ENCODE data around the gene MYO9A.

The MYO9A gene

GRCh38 chr15:71841563-71841962 is 276.4 kb downstream of the MYO9A start:
- DNase-seq = no peak

DNA sequence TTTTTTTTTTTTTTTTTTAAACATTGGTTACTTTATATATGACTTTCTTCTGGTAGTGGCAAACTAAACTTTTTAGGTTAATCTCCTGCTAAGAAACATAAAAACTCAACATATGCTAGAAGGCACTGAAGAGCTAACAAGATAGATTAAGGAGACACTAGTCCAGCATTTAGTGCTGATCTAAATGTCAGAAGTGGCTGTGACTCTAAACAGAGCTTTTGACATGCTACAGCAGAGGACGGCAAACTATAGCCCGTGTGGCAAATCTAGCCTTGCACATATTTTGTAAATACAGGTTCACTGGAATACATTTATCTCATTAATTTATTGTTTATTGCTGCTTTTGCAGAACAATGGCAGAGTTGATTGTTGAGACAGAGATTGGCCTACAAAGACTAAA is 287.0 kb downstream of the MYO9A start:
- DNase-seq = no peak

- no peak for DNase-seq
Measured at GRCh38 chr15:71826196-71826595, 291.8 kb downstream of the MYO9A start.

GRCh38 chr15:71825021-71825730 is 292.8 kb downstream of the MYO9A start:
- no peak for DNase-seq

- DNase-seq = no peak
Measured at GRCh38 chr15:71823801-71824200, 294.1 kb downstream of the MYO9A start.

- no peak for DNase-seq
Measured at GRCh38 chr15:71822890-71823630, 294.9 kb downstream of the MYO9A start.

DNA sequence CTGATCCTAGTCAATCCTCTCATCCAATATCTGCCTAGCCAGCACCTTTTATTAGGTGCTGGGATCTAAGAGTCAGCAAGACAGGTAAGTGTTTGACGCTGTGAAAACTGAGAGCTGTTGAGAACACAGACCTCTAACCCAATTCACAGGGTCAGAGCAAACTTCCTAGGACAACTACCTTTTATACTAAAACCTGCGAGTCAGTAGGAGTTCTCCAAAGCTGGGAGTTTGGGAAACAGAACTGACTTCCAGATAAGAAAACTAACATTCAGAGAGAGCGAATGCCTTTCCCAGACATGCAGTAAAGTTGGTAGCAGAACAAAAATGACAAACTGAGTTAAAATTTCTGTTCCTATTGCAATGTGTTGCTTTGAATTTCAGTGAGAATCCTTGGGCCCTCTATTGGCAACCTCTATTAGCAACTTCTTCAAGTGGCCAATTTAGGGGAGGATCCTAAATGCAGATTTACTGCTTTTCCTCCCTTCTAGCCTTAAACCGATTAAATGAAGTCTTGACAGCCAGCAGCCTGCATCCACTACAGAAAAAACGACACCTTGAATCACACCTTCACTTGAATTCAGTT is 296.3 kb downstream of the MYO9A start:
- DNase-seq = no peak

DNA sequence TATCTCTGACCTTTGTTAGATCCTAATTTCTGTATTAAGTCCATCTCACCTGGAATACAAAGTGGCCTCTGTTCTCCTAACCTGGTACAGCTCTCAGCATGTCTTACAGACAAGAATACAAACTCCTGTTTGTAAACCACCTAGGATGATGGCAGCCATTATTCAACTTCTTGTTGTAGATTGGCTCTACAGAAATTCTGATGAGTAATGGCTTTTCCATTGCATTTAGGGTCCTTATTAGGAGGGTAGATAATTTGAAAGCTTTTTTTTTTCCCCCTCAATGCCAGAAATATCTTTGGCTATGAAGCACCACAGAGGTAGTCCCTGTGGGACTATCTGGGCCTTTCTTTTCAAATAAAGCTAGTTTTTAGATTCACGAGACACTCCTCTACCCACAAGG is 297.8 kb downstream of the MYO9A start:
- DNase-seq = no peak

DNA sequence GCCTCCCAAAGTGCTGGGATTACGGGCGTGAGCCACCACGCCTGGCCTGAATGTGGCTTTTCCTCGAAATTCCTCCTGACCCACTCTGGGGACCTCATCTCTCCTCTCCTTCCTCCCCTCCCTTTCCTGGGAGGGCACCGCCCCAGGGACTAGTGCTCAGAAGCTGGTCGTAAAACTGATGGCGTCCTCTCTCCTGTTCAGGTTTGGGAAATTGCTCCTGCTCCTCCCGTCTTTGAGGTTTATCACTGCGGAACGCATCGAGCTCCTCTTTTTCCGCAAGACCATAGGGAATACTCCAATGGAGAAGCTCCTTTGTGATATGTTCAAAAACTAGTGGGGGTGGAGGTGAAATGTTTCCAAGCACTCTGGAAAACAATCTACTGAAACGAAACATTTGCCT is 300.6 kb downstream of the MYO9A start:
- no peak for DNase-seq

DNA sequence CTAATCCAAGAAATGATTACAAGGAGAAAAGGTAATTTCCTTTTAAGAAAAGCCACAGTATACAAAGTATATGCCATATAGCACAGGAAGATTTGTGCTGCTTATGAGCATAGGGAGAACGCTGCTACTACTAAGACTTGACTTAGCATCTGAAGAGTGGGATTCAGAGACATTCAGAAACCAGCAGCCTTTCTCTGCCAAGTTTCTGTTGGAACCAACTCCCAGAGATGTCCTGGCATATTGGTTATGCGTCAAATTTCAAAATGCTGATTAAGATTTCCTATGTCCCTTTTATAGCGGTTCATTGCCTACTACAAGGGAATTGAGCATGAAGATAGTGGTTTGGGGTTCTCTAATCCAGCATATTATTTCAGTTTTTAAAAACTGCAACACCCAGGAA is 302.6 kb downstream of the MYO9A start:
- no peak for DNase-seq

DNA sequence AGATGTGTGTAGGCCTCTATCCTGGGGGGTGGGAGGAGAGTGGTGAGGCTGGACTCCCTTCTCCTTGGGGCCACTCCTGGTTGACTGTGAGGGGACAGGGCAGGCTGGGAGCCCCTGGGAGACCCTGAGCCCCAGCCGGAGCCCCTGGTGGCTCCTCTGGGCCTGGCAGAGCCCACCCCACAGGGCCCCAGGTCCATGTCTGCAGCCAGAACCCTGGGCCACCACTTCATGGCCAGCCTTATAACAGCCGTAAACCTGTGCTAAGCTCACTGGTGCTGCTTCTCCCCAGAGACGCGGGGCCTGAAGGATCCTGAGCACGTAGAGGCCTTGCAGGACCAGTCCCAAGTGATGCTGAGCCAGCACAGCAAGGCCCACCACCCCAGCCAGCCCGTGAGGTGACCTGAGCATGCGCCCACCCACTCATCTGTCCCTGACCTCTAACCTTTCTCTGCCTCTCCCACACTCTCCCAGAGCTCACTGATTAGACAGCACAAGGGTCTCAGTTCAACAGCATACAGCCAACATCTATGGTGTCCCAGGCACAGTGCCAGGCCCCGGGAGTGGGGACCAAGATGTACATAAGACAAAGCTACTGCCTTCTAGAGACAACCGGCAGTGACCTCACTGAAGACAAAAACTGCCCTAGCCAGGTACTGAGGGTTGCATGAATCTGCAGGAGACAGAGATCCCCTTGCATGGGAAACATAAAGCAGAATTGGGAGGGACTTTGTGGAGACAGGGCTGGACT is 304.1 kb downstream of the MYO9A start:
- DNase-seq = no peak

GRCh38 chr15:71812966-71813722 is 304.8 kb downstream of the MYO9A start:
- no peak for DNase-seq

DNA sequence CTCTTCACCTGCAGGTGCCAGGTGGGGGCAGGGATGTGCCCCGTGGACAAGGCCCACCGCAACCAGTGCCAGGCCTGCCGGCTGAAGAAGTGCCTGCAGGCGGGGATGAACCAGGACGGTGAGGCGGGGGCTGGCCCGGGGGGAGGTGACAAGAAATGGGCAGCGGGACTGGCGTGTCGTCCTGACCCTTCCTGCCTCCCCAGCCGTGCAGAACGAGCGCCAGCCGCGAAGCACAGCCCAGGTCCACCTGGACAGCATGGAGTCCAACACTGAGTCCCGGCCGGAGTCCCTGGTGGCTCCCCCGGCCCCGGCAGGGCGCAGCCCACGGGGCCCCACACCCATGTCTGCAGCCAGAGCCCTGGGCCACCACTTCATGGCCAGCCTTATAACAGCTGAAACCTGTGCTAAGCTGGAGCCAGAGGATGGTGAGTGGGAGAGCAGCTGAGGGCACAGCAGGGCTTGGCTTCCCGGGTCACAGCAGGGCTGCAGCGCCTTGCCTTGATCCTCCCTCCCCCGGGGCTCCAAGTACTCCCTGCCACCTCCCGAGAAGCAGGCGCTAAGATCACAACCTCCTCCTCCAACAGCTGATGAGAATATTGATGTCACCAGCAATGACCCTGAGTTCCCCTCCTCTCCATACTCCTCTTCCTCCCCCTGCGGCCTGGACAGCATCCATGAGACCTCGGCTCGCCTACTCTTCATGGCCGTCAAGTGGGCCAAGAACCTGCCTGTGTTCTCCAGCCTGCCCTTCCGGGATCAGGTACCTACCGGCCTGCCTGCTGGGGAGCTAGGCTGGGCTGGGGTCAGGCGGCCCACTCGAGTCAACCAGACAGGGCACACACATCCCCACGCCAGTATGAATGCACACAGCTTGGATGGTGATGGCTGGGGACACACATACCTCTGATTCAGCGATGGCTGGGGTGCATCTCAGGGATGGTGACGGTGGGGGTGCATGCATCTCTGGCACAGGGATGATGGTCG is 305.9 kb downstream of the MYO9A start:
- no peak for DNase-seq

DNA sequence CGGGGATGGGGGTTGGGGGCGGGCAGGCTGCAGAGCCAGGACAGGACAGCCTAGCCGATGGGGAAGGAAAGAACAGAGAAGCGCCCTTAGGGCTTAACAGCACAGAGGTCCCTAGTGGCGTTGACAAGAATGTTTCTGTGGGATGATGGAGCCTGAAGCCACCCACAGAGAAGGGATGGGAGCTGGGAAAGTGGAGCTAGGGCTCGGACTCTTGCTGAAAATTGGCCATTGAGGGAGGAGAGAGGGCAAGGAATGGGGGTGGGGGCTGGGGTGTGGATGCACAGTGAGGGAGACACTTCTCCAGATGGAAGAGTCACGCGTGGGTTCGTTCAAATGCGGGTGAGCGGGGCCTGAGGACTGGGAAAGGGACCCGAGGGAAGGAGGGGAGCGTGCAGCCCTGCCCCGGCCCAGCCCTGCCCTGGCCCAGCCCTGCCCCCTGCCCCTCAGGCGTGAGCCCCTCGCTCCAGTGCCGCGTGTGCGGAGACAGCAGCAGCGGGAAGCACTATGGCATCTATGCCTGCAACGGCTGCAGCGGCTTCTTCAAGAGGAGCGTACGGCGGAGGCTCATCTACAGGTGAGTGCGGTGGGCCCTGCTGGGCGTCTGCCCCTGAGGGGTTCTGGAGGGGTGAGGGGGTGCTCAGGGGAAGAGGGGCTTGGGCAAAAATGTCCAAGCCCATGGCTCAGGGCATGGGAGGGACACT is 306.8 kb downstream of the MYO9A start:
- no peak for DNase-seq

GRCh38 chr15:71810256-71811035 is 307.5 kb downstream of the MYO9A start, which contains the start of gene NR2E3:
Gene NR2E3 (plus strand): TSS chr15:71810554. CDS start chr15:71810744, 190 bp downstream.
- peak in 2 of 3 experiments; percentile 46 to 68 for DNase-seq

DNA sequence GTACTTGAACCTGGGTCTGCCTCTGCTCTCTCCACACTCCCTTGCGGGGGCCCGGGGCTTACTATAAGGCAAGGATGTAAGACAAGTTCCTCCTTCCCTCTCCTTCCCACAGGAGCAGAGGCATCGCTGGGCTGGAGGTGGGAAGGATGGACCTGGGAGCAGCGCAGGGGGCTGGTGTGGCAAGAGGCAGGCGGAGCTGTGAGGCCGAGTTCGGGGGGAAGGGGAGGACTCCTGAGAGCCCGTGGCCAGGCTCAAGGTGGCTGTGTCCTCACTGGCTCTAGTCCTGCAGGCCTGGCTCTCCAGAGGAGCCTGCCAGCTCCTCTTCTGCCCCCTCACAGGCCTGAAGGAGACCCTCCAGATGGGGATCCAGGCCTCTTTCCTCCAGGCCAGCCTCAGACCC is 308.6 kb downstream of the MYO9A start:
- no peak for DNase-seq

- no peak for DNase-seq
Measured at GRCh38 chr15:71808311-71809020, 309.5 kb downstream of the MYO9A start.

DNA sequence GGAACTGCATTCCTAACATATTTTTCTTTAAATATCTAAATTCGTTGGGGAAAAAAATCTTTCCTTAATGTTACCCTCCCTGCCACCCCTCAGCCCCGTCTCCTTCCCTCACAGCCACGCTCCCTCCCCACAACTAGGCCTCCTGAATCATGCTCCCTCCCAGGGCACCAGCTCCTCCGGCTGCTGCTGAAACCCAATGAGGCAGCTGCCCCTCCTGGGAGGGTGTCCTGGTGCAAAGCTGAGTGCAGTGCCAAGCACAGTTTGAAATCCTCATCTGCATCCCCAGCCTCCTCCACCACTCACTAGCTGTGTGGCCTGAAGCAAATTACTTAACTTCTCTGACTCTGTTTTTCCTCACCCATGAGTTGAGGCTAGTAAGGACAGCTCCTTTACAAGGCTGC is 310.3 kb downstream of the MYO9A start:
- no peak for DNase-seq

DNA sequence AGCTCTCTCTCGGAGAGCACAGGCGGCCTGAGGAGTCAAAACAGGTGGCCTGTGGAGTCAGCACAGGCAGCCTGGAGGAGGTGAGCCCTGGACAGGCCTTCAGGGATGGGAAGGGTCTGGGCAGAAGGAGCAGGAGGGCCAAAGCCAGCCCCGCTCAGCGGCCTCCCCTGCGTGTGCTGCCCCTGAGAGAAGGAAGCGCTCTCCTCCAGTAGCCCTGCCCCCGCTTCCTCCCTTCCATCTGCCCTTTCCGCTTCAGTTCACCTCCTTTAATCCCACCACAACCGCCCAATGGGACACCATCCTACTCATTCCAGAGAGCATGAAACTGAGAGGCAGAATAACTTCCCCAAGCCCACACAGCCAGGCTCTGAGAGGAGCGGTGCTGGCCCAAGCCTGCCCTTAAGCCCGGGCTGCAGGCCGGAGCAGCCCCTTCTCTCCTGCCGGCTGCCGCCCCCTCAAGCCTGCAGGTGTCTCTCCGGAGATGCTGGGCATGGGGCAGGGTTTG is 310.8 kb downstream of the MYO9A start:
- DNase-seq = no peak
